HCT116 (cell line): ENCODE results near the gene PHF2. TPM values are rescaled to one million over a fixed set of nuclear protein-coding genes. Genes with fewer than 3 reads are reported as not detected.

ENCODE experiments used
- ATAC-seq: fragments of 200-7000 bp; cut with Tn5 transposase; 2 replicates; pipeline ENCODE4 v1.9.1; 2020; ENCODE audit warnings: mild to moderate bottlenecking, moderate library complexity
- BruUV-seq: library from RNA; stranded (reverse); fragments of 400-500 nt; replicated peaks from 2 replicates; lab custom pipeline; 2021; lab: Mats Ljungman, UMichigan
- CTCF ChIA-PET: fragments of 300-600 bp; sonication (Branson Sonifier 250); formaldehyde crosslinking; loops from one replicate; lab custom pipeline; 2021; ENCODE audit warnings: antibody characterized with exemption; lab: Charles Lee
- POLR2A ChIA-PET: fragments of 300-600, 350-600 bp; sonication (Branson Sonifier 250); formaldehyde crosslinking; loops from one replicate; lab custom pipeline; 2021; ENCODE audit warnings: antibody characterized with exemption; lab: Charles Lee
- RAD21 ChIA-PET, 2 experiments: fragments of 300-600 bp; sonication (Branson Sonifier 250); formaldehyde crosslinking; loops; one replicate each; lab custom pipeline; 2023; ENCODE audit warnings: low total read pairs in 2 of 2; ENCODE audit not compliant: uncharacterized antibody in 2 of 2, unreplicated experiment in 2 of 2, low non-redundant PET in 1 of 2; lab: Charles Lee
- DNase-seq: peaks from one replicate; pipeline ENCODE4 v3.0.0-alpha.2; 2010; ENCODE audit warnings: low read depth, low spot score
- H2AFZ ChIP-seq: fragments of 200-600 bp; shearing (Covaris generic), sonication (generic); 2 replicates; pipeline ENCODE4 v1.6.1; 2017; ENCODE audit warnings: low read depth, mixed run types, mixed read lengths, antibody characterized with exemption, low read length; ENCODE audit not compliant: poor library complexity, severe bottlenecking
- H3K27ac ChIP-seq: 2 replicates; pipeline ENCODE4 v1.5.1; 2012; ENCODE audit warnings: low read depth, low read length
- H3K27me3 ChIP-seq: fragments of 200-600 bp; sonication (generic); 2 replicates; pipeline ENCODE4 v1.6.1; 2016; ENCODE audit warnings: mixed run types, low read length, mixed read lengths; ENCODE audit not compliant: insufficient read depth
- H3K36me3 ChIP-seq, 2 experiments: fragments of 200-500 bp in 1 of 2; fragments of 200-600 bp in 1 of 2; sonication (Bioruptor generic) in 1 of 2; sonication (generic) in 1 of 2; 2 replicates each; pipeline versions ENCODE4 v1.5.1 to v1.6.1; 2014 to 2016; ENCODE audit warnings: low read length in 2 of 2, inconsistent platforms in 1 of 2, mixed read lengths in 1 of 2, mixed run types in 1 of 2; ENCODE audit not compliant: insufficient read depth in 2 of 2, control insufficient read depth in 1 of 2
- H3K4me1 ChIP-seq, 2 experiments: fragments of 200-600 bp in 1 of 2; sonication (generic) in 1 of 2; 2 replicates each; pipeline versions ENCODE4 v1.5.1 to v1.6.1; 2012 to 2017; ENCODE audit warnings: low read length in 2 of 2, inconsistent platforms in 1 of 2, mild to moderate bottlenecking in 1 of 2, mixed read lengths in 1 of 2, mixed run types in 1 of 2, moderate library complexity in 1 of 2; ENCODE audit not compliant: insufficient read depth in 2 of 2, control insufficient read depth in 1 of 2
- H3K4me2 ChIP-seq: fragments of 200-600 bp; sonication (generic); 2 replicates; pipeline ENCODE4 v1.6.1; 2017; ENCODE audit warnings: mixed run types, low read length, mixed read lengths
- H3K4me3 ChIP-seq, 2 experiments: fragments of 200-600 bp in 1 of 2; sonication (generic) in 1 of 2; replicated peaks in 1 of 2; 2 replicates each; pipeline ENCODE4 v1.5.1; 2011 to 2016; ENCODE audit warnings: low read length in 2 of 2, control low read depth in 1 of 2, low read depth in 1 of 2, mild to moderate bottlenecking in 1 of 2, mixed read lengths in 1 of 2, mixed run types in 1 of 2
- H3K79me2 ChIP-seq: fragments of 200-600 bp; sonication (generic); 2 replicates; pipeline ENCODE4 v1.6.1; 2017; ENCODE audit warnings: mild to moderate bottlenecking, mixed run types, low read length, moderate library complexity, mixed read lengths; ENCODE audit not compliant: insufficient read depth
- H3K9ac ChIP-seq: fragments of 200-600 bp; sonication (generic); 2 replicates; pipeline ENCODE4 v1.6.1; 2016; ENCODE audit warnings: low read length, mixed read lengths
- H3K9me2 ChIP-seq: fragments of 200-600 bp; sonication (generic), shearing (Covaris generic); 2 replicates; pipeline ENCODE4 v1.6.1; 2017; ENCODE audit warnings: mixed run types, mild to moderate bottlenecking, moderate library complexity; ENCODE audit not compliant: insufficient read depth
- H3K9me3 ChIP-seq, 2 experiments: fragments of 200-500 bp in 1 of 2; fragments of 200-600 bp in 1 of 2; sonication (Bioruptor generic) in 1 of 2; sonication (generic) in 1 of 2; 2 replicates each; pipeline ENCODE4 v1.6.1; 2014 to 2017; ENCODE audit warnings: low read length in 2 of 2, mixed read lengths in 2 of 2, inconsistent platforms in 1 of 2, low read depth in 1 of 2, mild to moderate bottlenecking in 1 of 2, mixed run types in 1 of 2, moderate library complexity in 1 of 2; ENCODE audit not compliant: control insufficient read depth in 1 of 2, insufficient read depth in 1 of 2
- H4K20me1 ChIP-seq: fragments of 200-600 bp; sonication (generic), shearing (Covaris generic); 2 replicates; pipeline ENCODE4 v1.6.1; 2017; ENCODE audit warnings: mixed run types, mild to moderate bottlenecking, moderate library complexity; ENCODE audit not compliant: insufficient read depth
- ATF3 ChIP-seq: IDR thresholded peaks from 2 replicates; pipeline ENCODE4 v1.6.1; 2012
- EGR1 ChIP-seq: IDR thresholded peaks from 2 replicates; pipeline ENCODE4 v1.6.1; 2012; ENCODE audit warnings: low read depth
- ELF1 ChIP-seq: IDR thresholded peaks from 2 replicates; pipeline ENCODE4 v1.6.1; 2012; ENCODE audit warnings: low read depth, borderline replicate concordance
- FOSL1 ChIP-seq: IDR thresholded peaks from 2 replicates; pipeline ENCODE4 v1.6.1; 2012; ENCODE audit warnings: low read depth
- MAX ChIP-seq: IDR thresholded peaks from 2 replicates; pipeline ENCODE4 v1.6.1; 2012
- SIN3A ChIP-seq: IDR thresholded peaks from 2 replicates; pipeline ENCODE4 v1.6.1; 2012; ENCODE audit warnings: low read depth
- TCF7L2 ChIP-seq: IDR thresholded peaks from 2 replicates; pipeline ENCODE4 v1.7.0; 2011; ENCODE audit warnings: borderline replicate concordance, inconsistent platforms; ENCODE audit not compliant: insufficient read depth, insufficient read length; ENCODE audit errors: extremely low read depth
- ZBTB33 ChIP-seq: IDR thresholded peaks from 2 replicates; pipeline ENCODE4 v1.6.1; 2011; ENCODE audit warnings: mild to moderate bottlenecking, low read length, moderate library complexity; ENCODE audit not compliant: insufficient replicate concordance; ENCODE audit errors: extremely low read depth
- intact Hi-C: fragments of 100-400 bp; cut with micrococcal nuclease; formaldehyde crosslinking; loops from 2 replicates; pipeline ENCODE4 v1.10.0; 2022
- total RNA-seq: library from RNA; stranded (reverse); gene quantifications from one replicate; pipeline ENCODE4 v1.2.1, GENCODE V29; 2021; ENCODE audit not compliant: unreplicated experiment

Gene PHF2
- total RNA-seq, 1 experiment from 2014 or later: 20.6 TPM

- intact Hi-C loops: no loop called here
- no peak for ATAC-seq
- Histone ChIP-seq H3K27ac (no peak overlapping the region), H3K36me3 (no peaks in the 10 kb centered on the region), H3K4me3 (no peak overlapping the region), H4K20me1 (no peaks in the 10 kb centered on the region), H2AFZ (no peak overlapping the region), H3K9me2 (no peaks in the 10 kb centered on the region), H3K9ac (no peak overlapping the region), H3K27me3 (no peaks in the 10 kb centered on the region), H3K9me3 (no peaks in the 10 kb centered on the region), H3K79me2 (no peaks in the 10 kb centered on the region), H3K4me1 (no peaks in the 10 kb centered on the region)
- POLR2A ChIA-PET: no interaction called here
- CTCF ChIA-PET: no interaction called here
- BruUV-seq: no TSS peak
- DNase-seq: no peak
- TF ChIP-seq TCF7L2 (no peak), SIN3A (no peak), EGR1 (no peak), FOSL1 (no peak), MAX (no peak), ELF1 (no peak), ZBTB33 (no peak), ATF3 (no peak)
- TF ChIP-seq, all 23 proteins: peak for 0
- RAD21 ChIA-PET: no interaction called here
- H3K4me2 ChIP-seq: no peak overlapping the region
These were observed 79.4 kb downstream of the PHF2 start for GRCh38 chr9:93655621-93656425.
